WTC11 (cell line): ENCODE measurements around the gene TERT. TPM values are rescaled to one million over a fixed set of nuclear protein-coding genes. Genes with fewer than 3 reads are reported as not detected.

ENCODE experiments used
- ATAC-seq: fragments of 200-7000 bp; cut with Tn5 transposase; 2 replicates; pipeline ENCODE4 v1.10.0; 2021; ENCODE audit warnings: mild to moderate bottlenecking, moderate library complexity
- CTCF ChIA-PET: fragments of 300-600 bp; sonication (Branson Sonifier 250); formaldehyde crosslinking; loops from one replicate; lab custom pipeline; 2021; ENCODE audit warnings: antibody characterized with exemption; lab: Charles Lee
- POLR2A ChIA-PET: fragments of 350-600 bp; sonication (Branson Sonifier 250); formaldehyde crosslinking; loops from one replicate; lab custom pipeline; 2021; ENCODE audit warnings: antibody characterized with exemption; lab: Charles Lee
- DNase-seq: peaks from one replicate; pipeline ENCODE4 v3.0.0; 2021; ENCODE audit warnings: low spot score
- H3K27ac Mint-ChIP-seq: 2 replicates; pipeline ENCODE4 v1.8.0; 2021; ENCODE audit warnings: mixed read lengths
- H3K27me3 Mint-ChIP-seq: 2 replicates; pipeline ENCODE4 v1.8.0; 2021; ENCODE audit warnings: low read depth, mild to moderate bottlenecking, moderate library complexity, mixed read lengths
- H3K36me3 Mint-ChIP-seq: 2 replicates; pipeline ENCODE4 v1.8.0; 2021; ENCODE audit warnings: mixed read lengths
- H3K4me1 Mint-ChIP-seq: 2 replicates; pipeline ENCODE4 v1.8.0; 2022; ENCODE audit warnings: mixed read lengths
- H3K4me3 Mint-ChIP-seq: 2 replicates; pipeline ENCODE4 v1.8.0; 2021; ENCODE audit warnings: mild to moderate bottlenecking, moderate library complexity, mixed read lengths
- H3K9me3 Mint-ChIP-seq: 2 replicates; pipeline ENCODE4 v1.8.0; 2021; ENCODE audit warnings: mixed read lengths
- AFF4 ChIP-seq: sonication (generic); formaldehyde crosslinking; IDR thresholded peaks from 2 replicates; pipeline ENCODE4 v1.8.1; 2023; ENCODE audit warnings: mild to moderate bottlenecking, missing genetic modification reagents, borderline replicate concordance
- CDX4 ChIP-seq: fragments of 250-450 bp; sonication (Bioruptor Pico); IDR thresholded peaks from 2 replicates; pipeline ENCODE4 v1.9.0; 2021; ENCODE audit warnings: moderate library complexity, mild to moderate bottlenecking, inconsistent platforms, borderline replicate concordance
- CREM ChIP-seq: sonication (generic); formaldehyde crosslinking; IDR thresholded peaks from 2 replicates; pipeline ENCODE4 v1.8.1; 2022; ENCODE audit warnings: mild to moderate bottlenecking, missing genetic modification reagents, moderate library complexity
- CTCF ChIP-seq: fragments of 200-600 bp; IDR thresholded peaks from 2 replicates; pipeline ENCODE4 v1.8.0; 2022; ENCODE audit warnings: antibody characterized with exemption
- EMX1 ChIP-seq: fragments of 250-450 bp; sonication (Bioruptor Pico); IDR thresholded peaks from 2 replicates; pipeline ENCODE4 v1.8.0; 2021; ENCODE audit warnings: mild to moderate bottlenecking
- ESRRA ChIP-seq: sonication (generic); formaldehyde crosslinking; IDR thresholded peaks from 2 replicates; pipeline ENCODE4 v1.8.1; 2022; ENCODE audit warnings: mild to moderate bottlenecking, missing genetic modification reagents, borderline replicate concordance
- FOXJ3 ChIP-seq: sonication (generic); formaldehyde crosslinking; IDR thresholded peaks from 2 replicates; pipeline ENCODE4 v1.9.0; 2021; ENCODE audit warnings: missing genetic modification reagents, mild to moderate bottlenecking, borderline replicate concordance
- GRHL2 ChIP-seq: fragments of 250-450 bp; sonication (Bioruptor Pico); IDR thresholded peaks from 2 replicates; pipeline ENCODE4 v1.8.0; 2022; ENCODE audit warnings: mild to moderate bottlenecking, moderate library complexity; ENCODE audit not compliant: insufficient replicate concordance, severe bottlenecking
- HMGA2 ChIP-seq: fragments of 250-450 bp; sonication (Bioruptor Pico); IDR thresholded peaks from 2 replicates; pipeline ENCODE4 v1.4.0; 2021; ENCODE audit warnings: mild to moderate bottlenecking, moderate library complexity
- JUN ChIP-seq: sonication (generic); formaldehyde crosslinking; IDR thresholded peaks from 2 replicates; pipeline ENCODE4 v1.8.0; 2023; ENCODE audit warnings: mild to moderate bottlenecking, missing genetic modification reagents
- MAX ChIP-seq: sonication (generic); formaldehyde crosslinking; IDR thresholded peaks from 2 replicates; pipeline ENCODE4 v1.8.0; 2022; ENCODE audit warnings: mild to moderate bottlenecking, missing genetic modification reagents
- MLX ChIP-seq: sonication (generic); formaldehyde crosslinking; IDR thresholded peaks from 2 replicates; pipeline ENCODE4 v1.8.1; 2023; ENCODE audit warnings: mild to moderate bottlenecking, missing genetic modification reagents, moderate library complexity
- RELA ChIP-seq: sonication (generic); formaldehyde crosslinking; IDR thresholded peaks from 2 replicates; pipeline ENCODE4 v1.8.1; 2022; ENCODE audit warnings: missing genetic modification reagents, mild to moderate bottlenecking, borderline replicate concordance
- TCF7 ChIP-seq: sonication (generic); formaldehyde crosslinking; IDR thresholded peaks from 2 replicates; pipeline ENCODE4 v1.8.0; 2022; ENCODE audit warnings: mild to moderate bottlenecking, low read depth, missing genetic modification reagents, moderate library complexity
- TEAD4 ChIP-seq: sonication (generic); formaldehyde crosslinking; IDR thresholded peaks from 2 replicates; pipeline ENCODE4 v1.8.0; 2022; ENCODE audit warnings: mild to moderate bottlenecking, missing genetic modification reagents
- USF1 ChIP-seq: sonication (generic); formaldehyde crosslinking; IDR thresholded peaks from 2 replicates; pipeline ENCODE4 v1.8.0; 2022; ENCODE audit warnings: mild to moderate bottlenecking, missing genetic modification reagents
- ZNF396 ChIP-seq: fragments of 250-450 bp; sonication (Bioruptor Pico); IDR thresholded peaks from 2 replicates; pipeline ENCODE4 v1.8.0; 2021; ENCODE audit warnings: mild to moderate bottlenecking, moderate library complexity, borderline replicate concordance
- ZNF416 ChIP-seq: fragments of 250-450 bp; sonication (Bioruptor Pico); IDR thresholded peaks from 2 replicates; pipeline ENCODE4 v1.9.0; 2021; ENCODE audit warnings: mild to moderate bottlenecking, inconsistent platforms
- ZNF423 ChIP-seq: fragments of 250-450 bp; sonication (Bioruptor Pico); IDR thresholded peaks from 2 replicates; pipeline ENCODE4 v2.1.2; 2022; ENCODE audit warnings: mild to moderate bottlenecking, moderate library complexity
- ZNF425 ChIP-seq: fragments of 250-450 bp; sonication (Bioruptor Pico); conservative IDR thresholded peaks from 2 replicates; pipeline ENCODE4 v1.9.0; 2021; ENCODE audit warnings: mild to moderate bottlenecking
- total RNA-seq: library from RNA; stranded (reverse); gene quantifications from 3 replicates; pipeline ENCODE4 v1.2.3, GENCODE V29; 2021

The TERT gene
- total RNA-seq, 1 experiment from 2014 or later = 42.9 TPM

- Mint-ChIP-seq H3K4me3 (no peak overlapping the region), H3K36me3 (no peaks in the 10 kb centered on the region), H3K9me3 (peaks cover 8% of the 10 kb centered on the region), H3K27ac (no peak overlapping the region), H3K27me3 (no peaks in the 10 kb centered on the region; the same call in 1 of the 2 replicates), H3K4me1 (no peaks in the 10 kb centered on the region)
- DNase-seq (no peak), ATAC-seq (no peak)
- ChIA-PET CTCF (interaction anchor here (1.5 kb wide), 1 partner anchor 31 kb away, joined by 4 read pairs; no protein-coding TSS in a partner anchor), POLR2A (no interaction called here)
- TF ChIP-seq MAX (no peak), TEAD4 (CRISPR knock-in tag) (no peak), RELA (no peak), GRHL2 (no peak), HMGA2 (CRISPR knock-in tag) (no peak), ZNF425 (no peak), CTCF (no peak)
Measured at GRCh38 chr5:1214936-1215220, 80.0 kb downstream of the TERT start.

- CTCF ChIA-PET = interaction anchor here (1.5 kb wide), 1 partner anchor 31 kb away, joined by 4 read pairs; no protein-coding TSS in a partner anchor
- Mint-ChIP-seq H3K4me3 (no peak overlapping the region), H3K4me1 (no peaks in the 10 kb centered on the region), H3K27ac (no peak overlapping the region), H3K9me3 (peaks cover 8% of the 10 kb centered on the region), H3K36me3 (no peaks in the 10 kb centered on the region), H3K27me3 (no peaks in the 10 kb centered on the region; the same call in 1 of the 2 replicates)
- DNase-seq = peak; percentile 6
- ATAC-seq = no peak
- POLR2A ChIA-PET = no interaction called here
- TF ChIP-seq ZNF423 (CRISPR knock-in tag) (no peak), EMX1 (CRISPR knock-in tag) (no peak), ZNF425 (no peak), CDX4 (CRISPR knock-in tag) (no peak), MAX (no peak), FOXJ3 (CRISPR knock-in tag) (no peak), MLX (CRISPR knock-in tag) (no peak), ZNF396 (no peak), ZNF416 (CRISPR knock-in tag) (no peak), AFF4 (CRISPR knock-in tag) (no peak), CREM (CRISPR knock-in tag) (no peak), TCF7 (CRISPR knock-in tag) (no peak), ESRRA (no peak), GRHL2 (no peak), USF1 (CRISPR knock-in tag) (no peak), JUN (CRISPR knock-in tag) (no peak)
Measured at GRCh38 chr5:1214163-1214935, 80.5 kb downstream of the TERT start.
